K562 (cell line): Measurements from ENCODE around the gene SAMD14. TPM values are rescaled to one million over a fixed set of nuclear protein-coding genes. Genes with fewer than 3 reads are reported as not detected.

Source experiments
- ELF4 ChIP-seq: fragments of 450-650 bp; formaldehyde crosslinking; IDR thresholded peaks from 2 replicates; pipeline ENCODE4 v1.4.0; 2022; ENCODE audit warnings: missing genetic modification characterization
- ETS1 ChIP-seq: conservative IDR thresholded peaks from 2 replicates; pipeline ENCODE4 v1.6.1; 2011; ENCODE audit warnings: low read depth, mild to moderate bottlenecking, low read length; ENCODE audit not compliant: control insufficient read depth
- FOXJ3 ChIP-seq: sonication (generic); formaldehyde crosslinking; IDR thresholded peaks from 2 replicates; pipeline ENCODE4 v1.4.0; 2020; ENCODE audit warnings: mild to moderate bottlenecking, missing genetic modification reagents
- HMG20B ChIP-seq: fragments of 250-450 bp; sonication (Bioruptor Pico); IDR thresholded peaks from 2 replicates; pipeline ENCODE4 v1.5.0; 2021; ENCODE audit warnings: mild to moderate bottlenecking
- IRF9 ChIP-seq: fragments of 450-650 bp; IDR thresholded peaks from 2 replicates; pipeline ENCODE4 v1.6.1; 2016; ENCODE audit warnings: missing biosample characterization, missing genetic modification characterization
- POU5F1 ChIP-seq: fragments of 150-350 bp; IDR thresholded peaks from 2 replicates; pipeline ENCODE4 v1.6.1; 2014; ENCODE audit warnings: borderline replicate concordance, low read length, low read depth, mild to moderate bottlenecking; ENCODE audit not compliant: partially characterized antibody
- SMAD4 ChIP-seq: fragments of 250-450 bp; sonication (Bioruptor Pico); conservative IDR thresholded peaks from 2 replicates; pipeline ENCODE4 v1.8.0; 2021; ENCODE audit warnings: inconsistent platforms, mild to moderate bottlenecking, moderate library complexity
- TAL1 ChIP-seq: fragments of 450-650 bp; IDR thresholded peaks from 2 replicates; pipeline ENCODE4 v1.6.1; 2016; ENCODE audit warnings: mild to moderate bottlenecking
- TARDBP ChIP-seq: fragments of 450-650 bp; IDR thresholded peaks from 2 replicates; pipeline ENCODE4 v1.6.1; 2016
- ZBED1 ChIP-seq: IDR thresholded peaks from 2 replicates; pipeline ENCODE4 v1.6.1; 2014
- ZNF140 ChIP-seq: fragments of 250-450 bp; sonication (Bioruptor Pico); IDR thresholded peaks from 2 replicates; pipeline ENCODE4 v1.8.0; 2021; ENCODE audit warnings: moderate library complexity, mild to moderate bottlenecking, inconsistent platforms
- ZNF239 ChIP-seq: fragments of 250-450 bp; sonication (Bioruptor Pico); IDR thresholded peaks from 2 replicates; pipeline ENCODE4 v1.4.0; 2020; ENCODE audit warnings: mild to moderate bottlenecking
- polyA plus RNA-seq, 8 experiments: library from polyadenylated mRNA; depleted of rRNA in 4 of 8; stranded (reverse) in 5 of 8; unstranded in 3 of 8; fragments of >200 nt; fragmentation: Nextera tagmentation in 2 of 8; fragmentation: Illumina TruSeq in 1 of 8; extraction: Ambion mirVana in 2 of 8; extraction: Trizol in 1 of 8; gene quantifications; 2 replicates each; pipeline versions ENCODE4 v1.2.1 to v1.2.3, GENCODE V29; 2011 to 2014; ENCODE audit warnings: inconsistent platforms in 1 of 8, missing spikeins in 1 of 8
- total RNA-seq, 7 experiments: library from RNA; depleted of rRNA in 6 of 7; stranded (reverse); fragments of >200 nt in 6 of 7; fragmentation: Illumina TruSeq in 2 of 7; extraction: Trizol in 2 of 7; gene quantifications; 2 replicates each; pipeline versions ENCODE4 v1.2.1 to v1.2.3, GENCODE V29; 2011 to 2021; ENCODE audit warnings: low replicate concordance in 1 of 7
- TF ChIP-seq, protein P1 (sequence below): sonication (generic); formaldehyde crosslinking; IDR thresholded peaks from 2 replicates; pipeline ENCODE4 v1.8.0; 2023; ENCODE audit warnings: missing genetic modification reagents, mild to moderate bottlenecking, borderline replicate concordance
- TF ChIP-seq, protein P2 (sequence below): fragments of 250-450 bp; sonication (Bioruptor Pico); IDR thresholded peaks from 2 replicates; pipeline ENCODE4 v1.5.1; 2021; ENCODE audit warnings: mild to moderate bottlenecking
- TF ChIP-seq, protein P3 (sequence below): fragments of 250-450 bp; sonication (Bioruptor Pico); IDR thresholded peaks from 2 replicates; pipeline ENCODE4 v1.5.0; 2021

Gene SAMD14
- total and polyA plus RNA-seq, 9 of the 15 experiments (the other 6 are each of a cell fraction or from before 2014, with no cell fraction given) = 0.04 to 0.07 TPM; not detected in 7

- TF ChIP-seq, protein P1, sequence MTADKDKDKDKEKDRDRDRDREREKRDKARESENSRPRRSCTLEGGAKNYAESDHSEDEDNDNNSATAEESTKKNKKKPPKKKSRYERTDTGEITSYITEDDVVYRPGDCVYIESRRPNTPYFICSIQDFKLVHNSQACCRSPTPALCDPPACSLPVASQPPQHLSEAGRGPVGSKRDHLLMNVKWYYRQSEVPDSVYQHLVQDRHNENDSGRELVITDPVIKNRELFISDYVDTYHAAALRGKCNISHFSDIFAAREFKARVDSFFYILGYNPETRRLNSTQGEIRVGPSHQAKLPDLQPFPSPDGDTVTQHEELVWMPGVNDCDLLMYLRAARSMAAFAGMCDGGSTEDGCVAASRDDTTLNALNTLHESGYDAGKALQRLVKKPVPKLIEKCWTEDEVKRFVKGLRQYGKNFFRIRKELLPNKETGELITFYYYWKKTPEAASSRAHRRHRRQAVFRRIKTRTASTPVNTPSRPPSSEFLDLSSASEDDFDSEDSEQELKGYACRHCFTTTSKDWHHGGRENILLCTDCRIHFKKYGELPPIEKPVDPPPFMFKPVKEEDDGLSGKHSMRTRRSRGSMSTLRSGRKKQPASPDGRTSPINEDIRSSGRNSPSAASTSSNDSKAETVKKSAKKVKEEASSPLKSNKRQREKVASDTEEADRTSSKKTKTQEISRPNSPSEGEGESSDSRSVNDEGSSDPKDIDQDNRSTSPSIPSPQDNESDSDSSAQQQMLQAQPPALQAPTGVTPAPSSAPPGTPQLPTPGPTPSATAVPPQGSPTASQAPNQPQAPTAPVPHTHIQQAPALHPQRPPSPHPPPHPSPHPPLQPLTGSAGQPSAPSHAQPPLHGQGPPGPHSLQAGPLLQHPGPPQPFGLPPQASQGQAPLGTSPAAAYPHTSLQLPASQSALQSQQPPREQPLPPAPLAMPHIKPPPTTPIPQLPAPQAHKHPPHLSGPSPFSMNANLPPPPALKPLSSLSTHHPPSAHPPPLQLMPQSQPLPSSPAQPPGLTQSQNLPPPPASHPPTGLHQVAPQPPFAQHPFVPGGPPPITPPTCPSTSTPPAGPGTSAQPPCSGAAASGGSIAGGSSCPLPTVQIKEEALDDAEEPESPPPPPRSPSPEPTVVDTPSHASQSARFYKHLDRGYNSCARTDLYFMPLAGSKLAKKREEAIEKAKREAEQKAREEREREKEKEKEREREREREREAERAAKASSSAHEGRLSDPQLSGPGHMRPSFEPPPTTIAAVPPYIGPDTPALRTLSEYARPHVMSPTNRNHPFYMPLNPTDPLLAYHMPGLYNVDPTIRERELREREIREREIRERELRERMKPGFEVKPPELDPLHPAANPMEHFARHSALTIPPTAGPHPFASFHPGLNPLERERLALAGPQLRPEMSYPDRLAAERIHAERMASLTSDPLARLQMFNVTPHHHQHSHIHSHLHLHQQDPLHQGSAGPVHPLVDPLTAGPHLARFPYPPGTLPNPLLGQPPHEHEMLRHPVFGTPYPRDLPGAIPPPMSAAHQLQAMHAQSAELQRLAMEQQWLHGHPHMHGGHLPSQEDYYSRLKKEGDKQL (CRISPR knock-in tag) = no peak
- TF ChIP-seq, protein P2, sequence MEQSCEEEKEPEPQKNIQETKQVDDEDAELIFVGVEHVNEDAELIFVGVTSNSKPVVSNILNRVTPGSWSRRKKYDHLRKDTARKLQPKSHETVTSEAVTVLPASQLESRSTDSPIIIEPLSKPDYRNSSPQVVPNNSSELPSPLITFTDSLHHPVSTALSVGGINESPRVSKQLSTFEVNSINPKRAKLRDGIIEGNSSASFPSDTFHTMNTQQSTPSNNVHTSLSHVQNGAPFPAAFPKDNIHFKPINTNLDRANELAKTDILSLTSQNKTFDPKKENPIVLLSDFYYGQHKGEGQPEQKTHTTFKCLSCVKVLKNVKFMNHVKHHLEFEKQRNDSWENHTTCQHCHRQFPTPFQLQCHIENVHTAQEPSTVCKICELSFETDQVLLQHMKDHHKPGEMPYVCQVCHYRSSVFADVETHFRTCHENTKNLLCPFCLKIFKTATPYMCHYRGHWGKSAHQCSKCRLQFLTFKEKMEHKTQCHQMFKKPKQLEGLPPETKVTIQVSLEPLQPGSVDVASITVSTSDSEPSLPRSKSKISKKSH (CRISPR knock-in tag) = no peak
- TF ChIP-seq ZBED1 (no peak), ETS1 (peak; percentile 40; the same call in 1 of the 2 replicates), ZNF140 (CRISPR knock-in tag) (no peak), TARDBP (no peak), IRF9 (tag) (no peak), ZNF239 (CRISPR knock-in tag) (no peak), SMAD4 (no peak; the same call in 1 of the 2 replicates), POU5F1 (no peak), FOXJ3 (CRISPR knock-in tag) (no peak), TAL1 (no peak), HMG20B (CRISPR knock-in tag) (no peak), ELF4 (CRISPR knock-in tag) (peak; percentile 51; the same call in 1 of the 2 replicates)
- TF ChIP-seq, protein P3, sequence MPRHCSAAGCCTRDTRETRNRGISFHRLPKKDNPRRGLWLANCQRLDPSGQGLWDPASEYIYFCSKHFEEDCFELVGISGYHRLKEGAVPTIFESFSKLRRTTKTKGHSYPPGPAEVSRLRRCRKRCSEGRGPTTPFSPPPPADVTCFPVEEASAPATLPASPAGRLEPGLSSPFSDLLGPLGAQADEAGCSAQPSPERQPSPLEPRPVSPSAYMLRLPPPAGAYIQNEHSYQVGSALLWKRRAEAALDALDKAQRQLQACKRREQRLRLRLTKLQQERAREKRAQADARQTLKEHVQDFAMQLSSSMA (CRISPR knock-in tag) = no peak
Measured at GRCh38 chr17:50151937-50152547, 22.1 kb upstream of the SAMD14 start (continued).
